Nephron progenitor cell (in vitro differentiated cells): ENCODE measurements around the gene LRRTM2.

Experiments
- DNase-seq: peaks from one replicate; pipeline ENCODE4 v3.0.0; 2021
- H3K27ac Mint-ChIP-seq: 2 replicates; pipeline ENCODE4 v1.8.0; 2021; ENCODE audit warnings: mild to moderate bottlenecking, moderate library complexity, mixed read lengths
- H3K27me3 Mint-ChIP-seq: 2 replicates; pipeline ENCODE4 v1.8.0; 2021; ENCODE audit warnings: mild to moderate bottlenecking, low read depth, mixed read lengths; ENCODE audit not compliant: poor library complexity
- H3K36me3 Mint-ChIP-seq: 2 replicates; pipeline ENCODE4 v1.8.0; 2021; ENCODE audit warnings: low read depth, mixed read lengths
- H3K4me1 Mint-ChIP-seq: 2 replicates; pipeline ENCODE4 v1.8.0; 2021; ENCODE audit warnings: mixed read lengths
- H3K4me3 Mint-ChIP-seq: 2 replicates; pipeline ENCODE4 v1.8.0; 2021; ENCODE audit warnings: mild to moderate bottlenecking, moderate library complexity, mixed read lengths
- H3K9me3 Mint-ChIP-seq: 2 replicates; pipeline ENCODE4 v1.8.0; 2021; ENCODE audit warnings: mild to moderate bottlenecking, moderate library complexity, mixed read lengths
- CTCF ChIP-seq: fragments of 200-600 bp; sonication (generic); IDR thresholded peaks from 2 replicates; pipeline ENCODE4 v1.5.0; 2021; ENCODE audit warnings: antibody characterized with exemption

Gene LRRTM2

GRCh38 chr5:138903130-138903775 lies 28.1 kb upstream of the LRRTM2 start:
- DNase-seq = no peak
- H3K27ac Mint-ChIP-seq = peak overlapping the region; percentile 51
- H3K9me3 Mint-ChIP-seq = no peaks in the 10 kb centered on the region
- no peaks in the 10 kb centered on the region for H3K27me3 Mint-ChIP-seq
- TF ChIP-seq CTCF = no peak
- no peak overlapping the region for H3K4me3 Mint-ChIP-seq
- peaks cover 8% of the 10 kb centered on the region for H3K4me1 Mint-ChIP-seq
- peaks cover 93% of the 10 kb centered on the region for H3K36me3 Mint-ChIP-seq

- Mint-ChIP-seq H3K9me3 (no peaks in the 10 kb centered on the region), H3K27ac (peak overlapping the region; percentile 74), H3K36me3 (peaks cover 96% of the 10 kb centered on the region), H3K27me3 (no peaks in the 10 kb centered on the region), H3K4me1 (peaks cover 8% of the 10 kb centered on the region), H3K4me3 (no peak overlapping the region)
- no peak for DNase-seq
- no peak for TF ChIP-seq CTCF
Measured at GRCh38 chr5:138901716-138902115, 26.6 kb upstream of the LRRTM2 start.

GRCh38 chr5:138900281-138900965 lies 25.3 kb upstream of the LRRTM2 start:
- peaks cover 91% of the 10 kb centered on the region for H3K36me3 Mint-ChIP-seq
- no peak for DNase-seq
- H3K27ac Mint-ChIP-seq = peak overlapping the region; percentile 59
- no peaks in the 10 kb centered on the region for H3K27me3 Mint-ChIP-seq
- no peak overlapping the region for H3K4me3 Mint-ChIP-seq
- H3K4me1 Mint-ChIP-seq = peaks cover 8% of the 10 kb centered on the region
- no peaks in the 10 kb centered on the region for H3K9me3 Mint-ChIP-seq
- no peak for TF ChIP-seq CTCF

- Mint-ChIP-seq H3K4me3 (no peak overlapping the region), H3K36me3 (peaks cover 90% of the 10 kb centered on the region), H3K27me3 (no peaks in the 10 kb centered on the region), H3K27ac (no peak overlapping the region), H3K4me1 (peaks cover 8% of the 10 kb centered on the region), H3K9me3 (no peaks in the 10 kb centered on the region)
- DNase-seq = no peak
- TF ChIP-seq CTCF = no peak
Measured at GRCh38 chr5:138898742-138899141, 23.6 kb upstream of the LRRTM2 start.

- Mint-ChIP-seq H3K4me1 (peaks cover 8% of the 10 kb centered on the region), H3K36me3 (peaks cover 87% of the 10 kb centered on the region), H3K27me3 (no peaks in the 10 kb centered on the region), H3K4me3 (no peak overlapping the region), H3K9me3 (no peaks in the 10 kb centered on the region), H3K27ac (no peak overlapping the region)
- no peak for TF ChIP-seq CTCF
- no peak for DNase-seq
Measured at GRCh38 chr5:138898299-138898698, 23.2 kb upstream of the LRRTM2 start.

- peaks cover 79% of the 10 kb centered on the region for H3K36me3 Mint-ChIP-seq
- H3K4me3 Mint-ChIP-seq = no peak overlapping the region
- H3K27me3 Mint-ChIP-seq = no peaks in the 10 kb centered on the region
- H3K9me3 Mint-ChIP-seq = peaks cover 3% of the 10 kb centered on the region
- peak overlapping the region; percentile 43 for H3K27ac Mint-ChIP-seq
- peaks cover 4% of the 10 kb centered on the region for H3K4me1 Mint-ChIP-seq
- no peak for TF ChIP-seq CTCF
- no peak for DNase-seq
Measured at GRCh38 chr5:138895918-138896317, 20.8 kb upstream of the LRRTM2 start.
